GM19043 (cell line): ENCODE results near the gene CLDN20.
A peak's percentile ranks its signal among the peaks of the same experiment; 100 is the strongest.

Experiments
- ATAC-seq: cut with Tn5 transposase; IDR thresholded peaks from one replicate; pipeline ENCODE4 v1.9.1; 2021; ENCODE audit warnings: low read depth; ENCODE audit not compliant: unreplicated experiment

Gene CLDN20

GRCh38 chr6:155244434-155244833 is 19.4 kb upstream of the CLDN20 start:
- ATAC-seq = no peak

GRCh38 chr6:155245193-155245592 is 18.6 kb upstream of the CLDN20 start:
- no peak for ATAC-seq

GRCh38 chr6:155245831-155246230 is 18.0 kb upstream of the CLDN20 start:
- ATAC-seq = no peak

- no peak for ATAC-seq
Measured at GRCh38 chr6:155246825-155247224, 17.0 kb upstream of the CLDN20 start.

- ATAC-seq = no peak
Measured at GRCh38 chr6:155247618-155248007, 16.2 kb upstream of the CLDN20 start.

GRCh38 chr6:155248008-155249001 is 15.5 kb upstream of the CLDN20 start:
- no peak for ATAC-seq

GRCh38 chr6:155250701-155251381 is 13.0 kb upstream of the CLDN20 start:
- no peak for ATAC-seq

- no peak for ATAC-seq
Measured at GRCh38 chr6:155252581-155252980, 11.2 kb upstream of the CLDN20 start.

GRCh38 chr6:155253337-155253736 is 10.5 kb upstream of the CLDN20 start:
- ATAC-seq = no peak

GRCh38 chr6:155254139-155254538 is 9.7 kb upstream of the CLDN20 start:
- no peak for ATAC-seq

- ATAC-seq = no peak
Measured at GRCh38 chr6:155256122-155256795, 7.6 kb upstream of the CLDN20 start.

GRCh38 chr6:155257796-155258195 is 6.0 kb upstream of the CLDN20 start:
- no peak for ATAC-seq

GRCh38 chr6:155259204-155259603 is 4.6 kb upstream of the CLDN20 start:
- no peak for ATAC-seq

- ATAC-seq = no peak
Measured at GRCh38 chr6:155259897-155260296, 3.9 kb upstream of the CLDN20 start.

- peak; percentile 60 for ATAC-seq
Measured at GRCh38 chr6:155260686-155261085, 3.1 kb upstream of the CLDN20 start.

GRCh38 chr6:155261111-155261900 is 2.5 kb upstream of the CLDN20 start:
- ATAC-seq = no peak

GRCh38 chr6:155262655-155263054 is 1.2 kb upstream of the CLDN20 start:
- no peak for ATAC-seq

- no peak for ATAC-seq
Measured at GRCh38 chr6:155264693-155265320, 994 bp downstream of the CLDN20 start.

- no peak for ATAC-seq
Measured at GRCh38 chr6:155265843-155266535, 2.2 kb downstream of the CLDN20 start.
